ENCODE data around the gene GULP1.

The GULP1 gene

DNA sequence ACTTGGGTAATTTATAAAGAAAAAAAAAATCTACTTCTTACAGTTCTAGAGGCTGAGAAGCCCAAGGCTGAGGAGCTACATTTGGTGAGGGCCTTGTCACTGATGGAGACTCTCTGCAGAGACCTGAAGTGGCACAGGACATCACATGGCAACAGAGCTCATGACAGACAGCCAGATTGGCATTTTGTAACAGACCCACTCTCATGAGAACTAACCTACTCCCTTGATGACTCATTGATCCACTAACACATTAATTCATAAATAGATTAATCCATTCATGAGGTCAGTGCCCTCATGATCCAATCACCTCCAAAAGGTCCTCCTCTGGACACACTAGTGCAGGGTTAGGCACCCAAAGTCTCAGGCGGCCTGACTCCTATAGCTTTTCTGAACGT, 318.4 kb downstream of the GULP1 start:
- no peak for DNase-seq

DNA sequence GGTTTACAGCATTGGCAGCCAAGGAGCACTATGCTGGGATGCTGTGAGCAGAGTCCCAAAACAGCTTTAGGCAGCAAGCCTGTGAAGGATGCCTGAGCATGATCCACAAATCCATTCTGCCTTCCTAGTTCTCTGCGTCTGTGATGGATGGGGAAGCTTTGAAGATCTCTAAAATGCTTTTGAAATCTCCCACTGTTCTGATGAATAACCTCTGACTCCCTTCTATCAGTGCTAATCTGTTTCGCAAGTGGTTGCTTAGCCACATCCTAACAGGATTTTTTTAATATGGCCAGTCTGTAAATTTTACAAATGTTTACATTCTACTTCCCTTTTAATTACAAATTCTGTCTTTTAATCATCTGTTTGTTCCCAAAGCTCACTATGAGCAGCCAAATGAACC, 319.2 kb downstream of the GULP1 start:
- DNase-seq, result no peak

DNA sequence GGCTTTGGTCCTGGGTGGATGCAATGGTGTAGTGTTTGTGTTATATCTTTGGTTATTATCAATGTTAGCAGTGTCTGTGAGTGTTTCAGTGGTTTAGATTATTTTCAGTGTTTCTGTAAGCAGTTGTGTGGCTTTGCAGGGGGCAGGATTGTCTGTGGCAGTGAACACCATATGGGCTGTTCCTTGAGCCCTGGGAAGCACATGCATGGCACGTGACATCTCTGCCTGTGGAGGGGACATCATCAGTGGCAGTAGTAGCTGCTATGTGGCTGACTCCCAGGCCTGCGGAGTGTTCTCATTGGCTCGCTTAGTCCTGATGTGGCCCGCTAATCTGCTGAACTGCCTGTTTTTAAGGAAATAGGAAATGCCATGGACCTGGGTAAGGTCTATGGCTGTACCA, 327.5 kb downstream of the GULP1 start:
- DNase-seq, result no peak

DNA sequence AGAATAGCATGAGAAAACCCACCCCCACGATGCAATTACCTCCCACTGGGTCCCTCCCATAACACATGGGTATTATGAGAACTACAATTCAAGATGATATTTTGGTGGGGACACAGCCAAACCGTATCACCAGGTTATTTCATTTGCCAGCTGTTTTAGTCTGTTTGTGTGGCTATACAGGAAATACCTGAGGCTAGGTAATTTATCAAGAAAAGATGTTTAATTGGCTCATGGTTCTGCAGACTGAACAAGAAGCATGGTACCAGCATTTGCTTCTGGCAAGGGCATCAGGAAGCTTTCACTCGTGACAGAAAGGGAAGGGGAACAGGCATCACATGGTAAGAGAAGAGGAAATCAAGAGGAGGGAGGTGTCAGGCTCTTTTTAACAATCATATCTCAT, 329.2 kb downstream of the GULP1 start:
- no peak for DNase-seq

DNA sequence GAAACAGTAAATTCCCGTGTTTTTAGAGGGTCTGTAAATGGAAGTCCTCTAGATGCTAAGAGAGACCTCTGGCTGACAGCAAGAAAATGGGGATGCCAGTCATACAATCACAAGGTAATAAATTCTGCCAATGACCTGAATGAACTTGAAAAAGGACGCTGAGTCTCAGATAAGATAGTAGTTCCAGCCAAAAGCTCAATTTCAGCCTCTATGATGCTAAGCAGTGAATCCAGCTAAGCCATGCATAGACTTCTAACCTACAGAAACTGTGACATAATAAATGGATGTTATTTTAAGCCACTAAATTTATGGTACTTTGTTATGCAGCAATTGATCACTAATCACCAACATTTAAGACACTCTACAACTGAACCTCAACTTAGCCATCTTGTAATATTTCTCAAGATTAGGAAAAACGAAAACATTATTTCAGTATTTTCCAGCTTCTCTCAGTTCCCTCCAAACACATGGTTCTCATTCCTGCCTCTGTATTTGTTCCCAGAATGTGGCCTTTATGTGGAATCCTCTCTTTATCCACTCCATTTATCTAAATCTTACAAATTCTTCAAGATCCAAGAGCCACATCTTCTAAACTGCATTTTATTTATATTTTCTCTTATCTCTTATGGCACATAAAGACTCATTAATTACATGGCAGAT, 331.1 kb downstream of the GULP1 start:
- no peak for DNase-seq

DNA sequence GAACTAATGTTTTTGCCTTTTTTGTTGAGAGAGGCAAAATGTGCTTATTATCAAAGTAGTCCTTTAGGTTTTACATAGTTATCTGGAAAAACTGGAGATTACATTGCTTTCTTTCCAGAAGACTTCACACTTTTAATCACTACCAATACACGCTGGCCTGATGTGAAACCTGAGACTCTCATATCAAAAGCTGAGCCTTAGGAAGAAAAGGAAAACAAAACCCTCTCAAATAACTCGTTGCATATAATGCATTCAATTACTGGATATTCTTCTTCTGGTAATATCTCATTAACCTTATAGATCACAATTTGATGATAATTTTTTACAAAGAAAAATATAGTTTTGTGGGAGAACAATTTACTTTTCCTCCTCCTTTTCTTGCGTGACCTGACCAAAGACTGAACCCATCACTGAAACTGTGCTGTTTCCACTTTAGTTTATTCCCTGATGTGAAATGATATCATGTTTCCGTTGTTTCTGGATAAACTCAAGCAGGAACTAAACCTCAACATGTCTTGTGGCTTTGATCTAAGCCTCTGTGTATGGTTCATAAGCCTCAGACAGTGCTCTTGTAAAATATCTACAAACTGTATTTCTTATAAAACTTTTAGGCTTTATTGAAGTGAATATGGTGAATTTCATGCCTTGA, 332.4 kb downstream of the GULP1 start:
- no peak for DNase-seq

DNA sequence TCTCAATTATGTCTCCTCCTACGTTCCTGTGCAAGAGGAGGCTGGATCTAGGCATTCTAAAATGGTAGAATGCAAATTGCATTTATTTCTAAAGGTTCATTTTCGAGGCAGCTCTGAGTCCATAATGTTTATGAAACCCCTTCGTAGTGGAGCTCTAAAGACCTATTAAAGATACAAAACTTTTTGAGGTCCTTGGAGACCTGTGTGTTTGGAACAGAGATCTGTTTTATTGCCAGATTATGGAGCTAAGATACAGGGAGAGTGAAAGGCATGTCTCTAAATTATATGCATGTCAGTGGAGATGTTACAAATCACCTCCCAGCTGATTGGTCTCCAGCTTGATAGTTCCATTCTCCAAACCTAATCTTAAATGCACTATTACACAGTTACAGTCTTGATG, 335.8 kb downstream of the GULP1 start:
- no peak for DNase-seq

DNA sequence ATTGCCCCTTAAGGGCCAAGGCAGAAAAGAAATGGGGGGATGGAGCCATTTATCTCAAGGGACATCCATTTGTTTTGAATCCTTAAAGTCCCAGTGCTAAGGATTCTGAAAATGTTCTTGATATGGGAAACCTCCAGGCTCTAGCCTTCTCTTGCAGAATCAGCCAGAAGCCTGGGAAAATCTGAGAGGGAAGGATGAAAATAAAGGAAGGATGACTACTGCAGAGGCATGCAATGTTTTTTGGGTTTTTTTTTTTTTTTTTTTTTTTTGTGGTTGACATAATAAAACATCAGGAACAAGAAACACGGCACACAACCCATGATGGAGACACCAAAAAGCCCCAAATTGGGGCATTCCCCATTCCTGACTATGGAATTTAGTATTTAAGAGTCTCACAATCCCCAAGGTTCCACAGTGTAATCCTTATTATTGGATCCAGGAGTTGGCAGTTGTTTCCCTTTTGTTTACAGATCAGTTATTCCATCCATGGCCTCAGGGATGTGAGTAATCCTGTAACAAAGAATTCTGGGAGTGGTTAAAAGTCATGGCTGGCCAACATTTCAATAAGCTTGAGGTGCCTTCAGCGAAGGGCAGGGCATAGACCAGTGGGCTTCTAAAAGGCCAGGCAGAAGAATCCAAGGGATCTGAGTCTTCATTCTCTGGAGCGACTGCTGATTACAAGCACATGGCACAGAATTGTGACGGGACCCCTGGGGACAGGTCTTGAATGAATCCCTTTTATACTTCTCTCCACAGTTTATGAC, 337.5 kb downstream of the GULP1 start:
- no peak for DNase-seq

DNA sequence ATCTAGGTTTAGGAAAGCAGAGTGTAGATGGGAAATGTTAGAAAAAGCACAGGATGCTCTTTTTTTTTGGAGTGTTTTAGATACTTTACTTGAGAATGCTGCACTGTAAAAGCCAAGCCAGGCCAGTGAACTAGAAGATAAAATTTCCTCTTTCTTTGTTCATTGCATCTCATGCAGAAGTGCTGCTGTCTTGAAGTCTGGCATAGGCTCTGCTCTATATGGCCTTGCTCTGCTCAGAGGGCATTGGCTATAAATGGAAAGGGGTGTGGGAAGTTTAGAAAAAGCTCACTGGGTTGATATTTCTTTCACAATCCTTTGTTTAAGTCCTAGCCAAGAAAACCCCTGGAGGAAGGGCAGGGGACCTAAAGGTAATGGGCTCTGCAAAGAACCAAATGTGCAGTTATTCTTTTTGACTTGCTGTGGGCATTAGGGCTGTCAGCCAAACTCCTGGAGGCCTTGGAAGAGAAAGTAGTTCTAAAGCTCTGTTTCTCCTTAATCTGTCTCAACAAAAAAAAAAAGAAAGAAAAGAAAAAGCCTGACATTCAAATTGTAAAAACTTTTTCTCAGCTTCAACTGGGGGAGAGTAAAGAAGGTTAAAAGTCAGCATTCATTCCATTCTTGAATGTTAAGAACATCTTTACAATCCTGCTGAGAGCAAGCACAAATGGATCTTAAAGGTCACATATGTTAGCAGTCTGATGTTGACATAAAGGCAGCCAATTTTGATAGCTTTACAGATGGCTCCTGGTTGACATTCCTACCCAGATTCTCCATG, 338.3 kb downstream of the GULP1 start:
- DNase-seq, result no peak

DNA sequence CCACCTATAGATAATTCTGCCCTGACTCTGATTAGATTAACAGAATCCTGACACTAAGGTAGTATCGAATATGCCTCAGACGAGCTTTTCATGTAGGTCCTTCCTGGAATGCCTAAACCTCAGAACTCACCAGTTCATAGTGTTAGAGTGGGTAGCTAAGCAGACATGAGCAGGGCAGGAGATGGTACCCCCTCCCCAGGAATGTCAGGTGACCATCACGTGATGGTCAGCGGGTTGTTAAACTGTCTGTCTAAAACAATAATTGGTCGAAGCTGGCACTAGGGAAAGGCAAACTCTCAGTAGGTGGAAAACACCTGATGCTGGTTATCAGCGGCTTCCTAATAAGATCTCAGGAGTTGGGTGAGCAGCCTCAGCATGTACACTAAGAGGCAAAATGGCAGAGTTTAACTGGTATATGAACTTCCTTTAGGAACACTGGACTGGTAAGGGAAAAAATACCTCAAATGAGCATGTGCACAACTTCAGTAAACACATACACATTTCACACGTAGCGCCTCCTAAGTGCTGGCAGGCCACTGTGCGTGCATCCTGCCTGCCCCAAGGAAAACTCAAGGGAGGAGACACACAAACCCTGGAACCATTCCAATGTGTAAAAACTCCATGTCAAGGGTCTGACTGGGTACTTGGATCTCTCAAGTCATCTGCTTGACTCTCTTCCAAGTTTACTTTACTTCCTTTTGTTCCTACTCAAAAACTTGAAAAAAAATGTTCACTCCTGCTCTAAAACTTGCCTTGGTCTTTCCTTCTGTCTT, 339.5 kb downstream of the GULP1 start:
- no peak for DNase-seq

DNA sequence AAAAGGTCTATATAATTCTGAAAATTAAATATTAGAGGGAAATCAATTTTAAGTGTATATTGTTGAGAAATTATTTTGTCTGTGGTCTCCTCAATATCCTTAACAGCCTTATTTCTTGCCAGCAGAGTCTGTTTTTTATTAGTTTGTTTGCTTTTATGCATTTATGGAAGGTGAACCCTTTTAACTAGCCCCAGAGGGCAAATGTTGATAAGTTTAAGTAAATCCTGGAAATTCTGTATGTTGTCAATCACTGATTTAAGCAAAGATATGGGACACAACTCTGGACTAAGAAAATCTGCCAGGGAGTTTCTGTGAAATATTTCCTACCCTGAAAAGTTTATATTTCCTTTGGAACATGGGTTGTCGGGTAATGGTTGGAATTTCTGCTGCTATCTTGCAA, 343.0 kb downstream of the GULP1 start:
- no peak for DNase-seq
